ENCODE measurements around the gene ONECUT1.

ONECUT1 gene

GRCh38 chr15:52726195-52726594, 63.9 kb downstream of the ONECUT1 start:
- Histone ChIP-seq H2AFZ (ENCODE audit: low read depth) (no peak overlapping the region), H3K27ac (no peak overlapping the region), H3K9ac (no peak overlapping the region), H3K4me3 (IDR thresholded peaks at IDR 0.05; ENCODE audit: insufficient read depth, low read depth, low read length) (no peak overlapping the region), H3K4me2 (no peak overlapping the region), H3K79me2 (ENCODE audit: insufficient read depth, low read depth) (no peaks in the 10 kb centered on the region), H3K36me3 (ENCODE audit: insufficient read depth) (no peaks in the 10 kb centered on the region), H3K4me1 (ENCODE audit: low read depth, poor library complexity, severe bottlenecking) (peaks cover 37% of the 10 kb centered on the region), H4K20me1 (ENCODE audit: insufficient read depth) (no peaks in the 10 kb centered on the region), H3K27me3 (ENCODE audit: insufficient read depth, low read depth) (no peaks in the 10 kb centered on the region)
- TF ChIP-seq CTCF (conservative IDR thresholded peaks at IDR 0.05; ENCODE audit: low read depth, low read length) = no peak

GRCh38 chr15:52718551-52718950, 71.6 kb downstream of the ONECUT1 start:
- no peaks in the 10 kb centered on the region for H3K36me3 ChIP-seq (ENCODE audit: insufficient read depth)
- no peak overlapping the region for H3K4me2 ChIP-seq
- no peak overlapping the region for H2AFZ ChIP-seq (ENCODE audit: low read depth)
- H4K20me1 ChIP-seq (ENCODE audit: insufficient read depth) = no peaks in the 10 kb centered on the region
- no peak for TF ChIP-seq CTCF (conservative IDR thresholded peaks at IDR 0.05; ENCODE audit: low read depth, low read length)
- no peak overlapping the region for H3K9ac ChIP-seq
- no peaks in the 10 kb centered on the region for H3K27me3 ChIP-seq (ENCODE audit: insufficient read depth, low read depth)
- H3K27ac ChIP-seq = no peak overlapping the region
- no peaks in the 10 kb centered on the region for H3K4me1 ChIP-seq (ENCODE audit: low read depth, poor library complexity, severe bottlenecking)
- H3K4me3 ChIP-seq (IDR thresholded peaks at IDR 0.05; ENCODE audit: insufficient read depth, low read depth, low read length) = no peak overlapping the region
- no peaks in the 10 kb centered on the region for H3K79me2 ChIP-seq (ENCODE audit: insufficient read depth, low read depth)

GRCh38 chr15:52717924-52718323, 72.2 kb downstream of the ONECUT1 start:
- TF ChIP-seq CTCF (conservative IDR thresholded peaks at IDR 0.05; ENCODE audit: low read depth, low read length) = no peak
- Histone ChIP-seq H3K4me1 (ENCODE audit: low read depth, poor library complexity, severe bottlenecking) (no peaks in the 10 kb centered on the region), H3K36me3 (ENCODE audit: insufficient read depth) (no peaks in the 10 kb centered on the region), H2AFZ (ENCODE audit: low read depth) (no peak overlapping the region), H3K9ac (no peak overlapping the region), H4K20me1 (ENCODE audit: insufficient read depth) (no peaks in the 10 kb centered on the region), H3K79me2 (ENCODE audit: insufficient read depth, low read depth) (no peaks in the 10 kb centered on the region), H3K4me2 (no peak overlapping the region), H3K4me3 (IDR thresholded peaks at IDR 0.05; ENCODE audit: insufficient read depth, low read depth, low read length) (no peak overlapping the region), H3K27me3 (ENCODE audit: insufficient read depth, low read depth) (no peaks in the 10 kb centered on the region), H3K27ac (no peak overlapping the region)

- Histone ChIP-seq H4K20me1 (ENCODE audit: insufficient read depth) (no peaks in the 10 kb centered on the region), H3K27me3 (ENCODE audit: insufficient read depth, low read depth) (no peaks in the 10 kb centered on the region), H3K4me2 (no peak overlapping the region), H3K4me1 (ENCODE audit: low read depth, poor library complexity, severe bottlenecking) (no peaks in the 10 kb centered on the region), H3K79me2 (ENCODE audit: insufficient read depth, low read depth) (no peaks in the 10 kb centered on the region), H3K27ac (no peak overlapping the region), H2AFZ (ENCODE audit: low read depth) (no peak overlapping the region), H3K9ac (no peak overlapping the region), H3K36me3 (ENCODE audit: insufficient read depth) (no peaks in the 10 kb centered on the region), H3K4me3 (IDR thresholded peaks at IDR 0.05; ENCODE audit: insufficient read depth, low read depth, low read length) (no peak overlapping the region)
- no peak for TF ChIP-seq CTCF (conservative IDR thresholded peaks at IDR 0.05; ENCODE audit: low read depth, low read length)
Measured at GRCh38 chr15:52717481-52717880, 72.7 kb downstream of the ONECUT1 start.

Data from KMS-11 (cell line).